Endothelial cell (in vitro differentiated cells): ENCODE results near the gene LIX1. TPM values are rescaled to one million over a fixed set of nuclear protein-coding genes. Genes with fewer than 3 reads are reported as not detected.

Experiments used
- DNase-seq: peaks from one replicate; pipeline ENCODE4 v3.0.0; 2021; ENCODE audit warnings: low spot score
- H3K27ac Mint-ChIP-seq: one replicate; pipeline ENCODE4 v1.8.0; 2021; ENCODE audit warnings: mixed read lengths, inconsistent platforms; ENCODE audit not compliant: unreplicated experiment
- H3K27me3 Mint-ChIP-seq: one replicate; pipeline ENCODE4 v1.8.0; 2021; ENCODE audit warnings: mild to moderate bottlenecking, moderate library complexity, mixed read lengths, inconsistent platforms; ENCODE audit not compliant: unreplicated experiment
- H3K36me3 Mint-ChIP-seq: one replicate; pipeline ENCODE4 v1.8.0; 2021; ENCODE audit warnings: mild to moderate bottlenecking, low read depth, mixed read lengths, inconsistent platforms; ENCODE audit not compliant: unreplicated experiment
- H3K4me1 Mint-ChIP-seq: one replicate; pipeline ENCODE4 v1.8.0; 2021; ENCODE audit warnings: mild to moderate bottlenecking, mixed read lengths, inconsistent platforms; ENCODE audit not compliant: unreplicated experiment
- H3K4me3 Mint-ChIP-seq: one replicate; pipeline ENCODE4 v1.8.0; 2021; ENCODE audit warnings: mild to moderate bottlenecking, mixed read lengths, inconsistent platforms; ENCODE audit not compliant: unreplicated experiment
- H3K9me3 Mint-ChIP-seq: one replicate; pipeline ENCODE4 v1.8.0; 2021; ENCODE audit warnings: mixed read lengths, inconsistent platforms; ENCODE audit not compliant: unreplicated experiment
- total RNA-seq: library from RNA; stranded (reverse); fragmentation: NEBNext Ultra II Directional; extraction: Animal tissue kit (Norgen Biotek cat#: 25700); gene quantifications from one replicate; pipeline ENCODE4 v1.2.1, GENCODE V29; 2021; ENCODE audit not compliant: unreplicated experiment
- TF ChIP-seq, protein P1 (sequence below): fragments of 200-600 bp; sonication (generic); IDR thresholded peaks from one replicate; pipeline ENCODE4 v1.5.0; 2021; ENCODE audit warnings: antibody characterized with exemption; ENCODE audit not compliant: unreplicated experiment

The LIX1 gene
- total RNA-seq, 1 donor from 2014 or later, result 0.46 TPM

DNA sequence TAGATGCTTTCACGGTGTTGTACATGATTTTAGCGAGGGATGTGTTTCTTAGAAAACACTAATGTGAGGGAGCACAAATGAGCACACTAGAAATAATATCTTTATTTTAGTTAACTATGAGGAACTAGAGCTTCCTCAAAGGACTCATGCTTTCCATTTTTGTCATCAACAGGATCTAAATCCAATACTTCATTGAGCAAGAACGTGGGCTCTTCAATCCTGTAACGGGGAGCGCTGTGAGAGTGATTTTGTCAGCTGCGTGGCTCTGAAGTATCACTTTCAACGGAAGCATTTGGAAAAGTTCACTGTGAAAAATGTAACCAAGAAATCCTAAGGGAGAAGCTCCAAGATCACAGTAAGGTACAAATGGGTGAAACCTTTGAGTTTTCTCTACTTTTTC is 93.2 kb downstream of the LIX1 start:
- Mint-ChIP-seq H3K4me1 (no peaks in the 10 kb centered on the region), H3K27ac (no peak overlapping the region), H3K36me3 (no peaks in the 10 kb centered on the region), H3K4me3 (no peak overlapping the region), H3K27me3 (peaks cover 7% of the 10 kb centered on the region), H3K9me3 (peaks cover 3% of the 10 kb centered on the region)
- TF ChIP-seq, protein P1, sequence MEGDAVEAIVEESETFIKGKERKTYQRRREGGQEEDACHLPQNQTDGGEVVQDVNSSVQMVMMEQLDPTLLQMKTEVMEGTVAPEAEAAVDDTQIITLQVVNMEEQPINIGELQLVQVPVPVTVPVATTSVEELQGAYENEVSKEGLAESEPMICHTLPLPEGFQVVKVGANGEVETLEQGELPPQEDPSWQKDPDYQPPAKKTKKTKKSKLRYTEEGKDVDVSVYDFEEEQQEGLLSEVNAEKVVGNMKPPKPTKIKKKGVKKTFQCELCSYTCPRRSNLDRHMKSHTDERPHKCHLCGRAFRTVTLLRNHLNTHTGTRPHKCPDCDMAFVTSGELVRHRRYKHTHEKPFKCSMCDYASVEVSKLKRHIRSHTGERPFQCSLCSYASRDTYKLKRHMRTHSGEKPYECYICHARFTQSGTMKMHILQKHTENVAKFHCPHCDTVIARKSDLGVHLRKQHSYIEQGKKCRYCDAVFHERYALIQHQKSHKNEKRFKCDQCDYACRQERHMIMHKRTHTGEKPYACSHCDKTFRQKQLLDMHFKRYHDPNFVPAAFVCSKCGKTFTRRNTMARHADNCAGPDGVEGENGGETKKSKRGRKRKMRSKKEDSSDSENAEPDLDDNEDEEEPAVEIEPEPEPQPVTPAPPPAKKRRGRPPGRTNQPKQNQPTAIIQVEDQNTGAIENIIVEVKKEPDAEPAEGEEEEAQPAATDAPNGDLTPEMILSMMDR, result no peak
- DNase-seq, result no peak

DNA sequence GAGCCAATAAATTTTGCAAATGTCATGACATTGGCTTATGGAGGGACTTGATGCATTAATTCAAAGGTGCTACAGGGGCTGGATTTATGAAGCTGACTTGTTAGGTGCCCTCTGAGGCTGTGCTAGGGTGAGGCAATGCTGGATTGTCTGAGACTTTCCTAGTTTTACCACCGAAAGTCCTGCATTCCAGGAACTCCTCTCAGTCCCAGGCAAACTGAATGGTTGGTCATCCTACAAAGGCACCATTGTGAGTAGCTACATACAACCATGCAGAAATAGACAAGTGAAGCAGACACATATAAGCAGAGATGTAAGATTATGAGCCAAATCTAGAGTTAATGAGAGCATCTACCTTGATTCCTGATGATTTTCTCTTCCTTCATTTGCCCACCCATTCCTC is 95.3 kb downstream of the LIX1 start:
- H3K4me1 Mint-ChIP-seq, result peaks cover 7% of the 10 kb centered on the region
- no peak for DNase-seq
- H3K27ac Mint-ChIP-seq, result no peak overlapping the region
- peaks cover 9% of the 10 kb centered on the region for H3K27me3 Mint-ChIP-seq
- TF ChIP-seq, protein P1, result no peak
- no peaks in the 10 kb centered on the region for H3K36me3 Mint-ChIP-seq
- H3K4me3 Mint-ChIP-seq, result no peak overlapping the region
- peaks cover 3% of the 10 kb centered on the region for H3K9me3 Mint-ChIP-seq

DNA sequence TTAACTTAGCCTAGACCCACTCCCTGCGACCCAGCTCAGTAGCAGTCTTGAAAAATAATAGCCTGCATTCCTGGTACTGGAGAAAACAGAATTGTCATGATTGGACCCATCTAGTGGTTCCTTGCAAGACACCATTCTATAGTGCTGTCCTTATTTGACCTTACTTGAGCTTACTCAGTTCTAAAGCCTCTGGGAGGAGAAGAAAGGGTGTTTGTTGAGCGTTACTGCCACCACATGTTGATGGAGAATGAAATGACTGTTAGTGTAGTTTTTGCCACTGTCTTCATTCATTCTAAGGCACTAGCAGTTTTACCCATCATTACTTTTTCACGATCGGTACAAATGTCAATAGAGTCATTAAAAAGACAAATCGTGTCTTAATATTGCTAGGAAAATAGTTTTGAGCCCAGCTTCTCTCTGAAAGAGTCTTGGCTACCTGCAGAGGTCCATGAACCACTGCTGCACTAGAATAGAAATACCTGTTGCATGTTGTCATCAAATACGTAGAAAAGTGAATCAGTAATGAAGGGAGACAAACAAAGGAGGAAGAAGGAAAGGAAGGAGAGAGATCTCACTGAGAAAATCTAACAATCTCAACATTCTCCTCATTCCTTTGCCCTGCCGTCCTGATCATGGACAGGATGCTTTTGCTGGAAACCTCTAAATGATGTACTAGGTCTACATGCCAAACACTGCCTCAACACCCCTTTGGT is 96.0 kb downstream of the LIX1 start:
- TF ChIP-seq, protein P1, result no peak
- Mint-ChIP-seq H3K9me3 (peaks cover 3% of the 10 kb centered on the region), H3K4me1 (peaks cover 7% of the 10 kb centered on the region), H3K36me3 (no peaks in the 10 kb centered on the region), H3K4me3 (no peak overlapping the region), H3K27me3 (peaks cover 9% of the 10 kb centered on the region), H3K27ac (no peak overlapping the region)
- DNase-seq, result no peak

DNA sequence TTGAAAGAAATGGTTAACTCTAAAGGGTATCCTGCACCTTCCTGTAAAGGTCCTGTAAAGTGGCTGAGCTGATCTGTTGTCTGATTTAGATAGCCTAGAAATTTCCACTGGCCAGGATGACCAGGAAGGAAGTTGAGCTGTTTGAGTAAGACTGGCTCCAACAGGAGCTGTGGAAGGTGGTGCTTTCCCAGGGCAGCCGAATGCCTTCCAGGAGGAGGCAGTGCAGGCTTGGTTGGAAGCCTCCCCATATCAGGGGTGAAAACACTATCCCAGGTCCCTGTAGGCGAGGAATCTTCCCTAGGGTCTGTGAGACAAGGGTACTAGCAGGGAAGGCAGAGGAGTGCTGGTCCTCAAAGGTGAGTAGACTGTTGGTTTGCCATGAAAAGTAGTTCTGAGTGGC is 98.4 kb downstream of the LIX1 start:
- Mint-ChIP-seq H3K36me3 (no peaks in the 10 kb centered on the region), H3K9me3 (peaks cover 3% of the 10 kb centered on the region), H3K27me3 (peaks cover 9% of the 10 kb centered on the region), H3K4me3 (no peak overlapping the region), H3K27ac (no peak overlapping the region), H3K4me1 (peaks cover 7% of the 10 kb centered on the region)
- TF ChIP-seq, protein P1, result no peak
- peak; percentile 52 for DNase-seq

DNA sequence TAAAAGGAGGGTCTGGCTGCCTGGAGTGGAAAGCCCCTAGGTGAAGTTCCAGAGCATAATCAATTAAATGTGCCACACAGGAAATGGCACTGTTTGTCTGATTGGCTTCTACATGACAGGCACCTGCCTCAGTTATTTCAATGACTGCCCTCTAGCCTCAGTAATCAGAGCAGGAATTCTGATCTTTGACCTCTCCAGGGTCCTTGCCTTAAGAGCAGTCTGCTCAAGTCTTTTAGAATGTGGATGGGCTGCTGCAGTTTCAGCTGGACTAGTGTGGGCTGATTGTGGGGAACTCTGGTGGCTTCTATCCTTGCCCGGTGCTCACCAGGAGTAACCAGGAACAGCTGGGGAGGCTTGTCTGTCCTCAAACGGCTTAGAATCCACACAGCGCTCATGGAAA is 98.9 kb downstream of the LIX1 start:
- Mint-ChIP-seq H3K9me3 (peaks cover 3% of the 10 kb centered on the region), H3K4me3 (no peak overlapping the region), H3K4me1 (peaks cover 7% of the 10 kb centered on the region), H3K27me3 (peaks cover 9% of the 10 kb centered on the region), H3K36me3 (no peaks in the 10 kb centered on the region), H3K27ac (peak overlapping the region; percentile 3)
- no peak for DNase-seq
- TF ChIP-seq, protein P1, result no peak
